Cerebellar nuclear complex (tissue), 1 donor: Measurements from ENCODE around the gene ELL.

Experiments
- DNase-seq, 2 experiments: peaks; one replicate each; lab custom pipeline; 2025; lab: John Stamatoyannopoulos, UW

Gene ELL

DNA sequence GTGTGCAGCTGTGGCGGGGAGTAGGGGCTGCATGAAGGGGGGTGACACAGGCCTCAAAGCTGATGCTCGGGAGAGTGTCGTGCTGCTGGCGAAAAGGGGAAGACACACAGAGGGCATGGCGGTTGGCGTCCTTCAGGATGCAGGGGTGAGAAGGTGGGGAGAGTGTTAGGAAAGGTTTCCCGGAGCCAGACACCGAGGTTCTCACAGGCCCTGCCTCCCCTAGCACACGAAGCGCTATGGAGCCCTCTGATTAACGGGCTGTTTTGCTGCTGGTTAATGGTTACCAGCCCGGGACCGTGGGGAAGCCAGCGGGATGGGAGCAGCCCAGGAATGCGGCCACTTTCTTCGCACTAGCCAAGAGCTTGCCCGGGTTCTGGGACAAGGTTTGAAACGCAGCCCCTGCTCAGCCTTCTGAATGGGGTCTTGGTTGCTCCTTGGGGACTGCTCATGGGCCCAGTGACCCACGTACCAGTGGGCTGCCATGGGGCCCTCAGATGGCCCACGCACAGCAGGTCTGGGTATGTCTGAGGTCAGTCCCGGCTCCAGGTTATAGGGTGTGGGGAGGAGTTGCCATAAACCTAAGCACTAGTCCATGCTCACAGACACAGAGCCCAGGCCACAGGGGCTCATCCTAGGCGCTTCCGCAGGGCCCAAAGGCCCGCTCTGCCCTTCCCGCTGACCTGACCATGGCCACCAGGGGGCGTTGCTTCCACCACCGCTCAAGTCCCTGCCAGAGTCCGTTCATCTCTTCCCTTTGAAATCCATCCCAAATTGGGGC lies 52.6 kb downstream of the ELL start:
- DNase-seq: no peak

DNA sequence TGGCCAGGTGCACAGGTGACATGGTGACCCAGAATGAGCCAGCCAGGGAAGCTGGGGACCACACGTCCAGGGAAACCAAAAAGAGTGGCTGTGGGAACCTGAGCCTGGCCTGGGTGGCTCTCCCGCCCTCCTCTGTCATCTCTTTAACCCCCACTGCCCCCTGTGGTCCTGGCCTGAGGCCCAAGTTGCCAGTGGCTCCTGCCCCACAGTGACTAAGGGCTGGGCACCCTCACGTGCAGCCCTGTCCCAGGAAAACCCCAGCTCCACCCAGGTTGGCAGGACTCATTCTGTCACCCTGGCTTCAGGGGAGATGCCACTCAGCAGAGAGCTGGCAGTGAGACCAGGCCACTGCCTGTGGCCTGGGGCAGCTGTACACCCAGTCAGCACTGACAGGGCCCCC lies 53.4 kb downstream of the ELL start:
- no peak for DNase-seq

DNA sequence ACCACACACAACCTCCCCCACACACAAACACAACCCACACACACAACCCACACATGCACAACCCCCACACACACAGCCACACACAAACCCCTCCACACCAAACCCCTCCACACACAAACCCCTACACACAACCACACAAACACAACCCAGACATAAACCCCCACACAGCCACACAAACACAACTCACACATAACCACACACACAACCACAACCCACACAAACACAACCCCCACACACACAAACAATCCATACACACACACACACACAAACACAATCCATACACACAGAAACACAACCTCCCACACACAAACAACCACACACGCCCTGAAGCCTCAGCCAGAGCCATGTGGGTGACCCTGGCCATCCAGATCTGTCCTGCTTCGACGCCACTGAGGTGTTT lies 53.9 kb downstream of the ELL start:
- DNase-seq: no peak

DNA sequence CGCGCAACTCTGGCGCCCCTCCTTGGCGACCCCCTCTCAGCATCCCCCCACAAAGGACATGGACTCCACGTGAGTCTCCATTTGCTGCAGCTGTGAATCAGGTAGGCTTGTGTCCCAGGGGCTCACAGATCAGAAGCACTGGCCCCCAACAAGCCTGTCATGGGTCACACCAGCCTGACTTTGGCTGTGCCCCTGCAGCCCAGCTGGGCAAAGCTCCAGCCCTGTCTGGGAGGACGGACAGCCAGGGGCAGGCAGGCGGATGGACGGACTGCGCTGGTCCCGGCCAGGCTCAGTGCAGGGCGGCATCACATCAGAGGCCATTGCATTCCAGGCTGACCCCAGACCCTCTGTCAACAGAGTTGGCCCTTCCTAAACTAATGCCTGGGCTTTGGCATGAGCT lies 55.5 kb downstream of the ELL start:
- DNase-seq: no peak

DNA sequence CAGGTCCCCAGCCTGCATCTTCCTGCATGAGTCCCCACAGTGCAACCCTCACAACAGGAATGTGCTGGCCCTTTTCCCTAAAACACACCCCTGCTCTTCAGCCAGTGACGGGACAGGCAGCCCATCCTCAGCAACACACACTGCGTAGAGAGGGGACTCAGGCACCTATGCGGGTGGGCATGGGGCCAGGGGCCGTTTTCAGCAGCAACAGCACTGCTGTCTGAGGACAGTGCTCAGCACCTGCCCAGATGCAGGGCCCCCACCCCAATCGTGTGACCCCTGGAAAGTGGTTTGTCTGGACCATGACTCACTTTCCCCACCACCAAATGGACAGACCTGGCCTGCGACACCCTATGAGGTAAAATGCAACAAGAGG lies 55.9 kb downstream of the ELL start:
- DNase-seq: no peak

DNA sequence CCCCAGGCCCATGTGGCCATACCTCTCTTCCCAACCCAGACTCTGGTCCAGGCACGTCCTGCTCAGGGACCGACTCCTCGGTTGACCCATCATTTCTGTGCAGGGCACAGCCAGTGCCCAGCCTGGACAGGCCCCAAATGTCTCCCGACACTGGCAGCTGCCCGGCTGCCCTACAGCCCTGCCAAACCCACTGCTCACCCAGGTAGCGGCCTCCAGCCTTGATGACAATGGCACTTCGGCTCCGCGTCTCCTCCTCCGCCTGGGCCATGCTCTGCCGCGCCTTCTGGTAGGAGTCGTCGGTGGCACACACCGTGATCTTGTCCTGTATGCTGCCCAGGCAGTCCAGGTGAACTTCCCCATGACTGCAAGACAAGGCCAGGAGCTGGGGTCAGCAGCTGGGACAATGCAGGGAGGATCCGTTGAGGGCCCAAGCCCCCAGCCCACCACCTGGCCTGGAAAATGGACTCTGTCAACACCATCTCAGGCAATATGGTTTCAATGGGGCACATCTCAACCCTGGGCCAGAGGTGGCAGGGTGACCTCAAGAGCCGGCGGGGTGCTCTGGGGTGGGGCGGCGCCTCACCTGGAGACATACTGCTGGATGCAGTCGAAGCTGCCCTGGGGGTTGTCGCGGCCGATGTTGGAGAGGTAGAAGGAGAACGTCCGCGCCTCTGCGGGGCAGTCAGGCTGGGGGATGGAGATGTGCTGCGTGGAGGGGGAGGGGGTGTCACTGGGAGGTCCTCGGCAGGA lies 56.5 kb downstream of the ELL start:
- no peak for DNase-seq

DNA sequence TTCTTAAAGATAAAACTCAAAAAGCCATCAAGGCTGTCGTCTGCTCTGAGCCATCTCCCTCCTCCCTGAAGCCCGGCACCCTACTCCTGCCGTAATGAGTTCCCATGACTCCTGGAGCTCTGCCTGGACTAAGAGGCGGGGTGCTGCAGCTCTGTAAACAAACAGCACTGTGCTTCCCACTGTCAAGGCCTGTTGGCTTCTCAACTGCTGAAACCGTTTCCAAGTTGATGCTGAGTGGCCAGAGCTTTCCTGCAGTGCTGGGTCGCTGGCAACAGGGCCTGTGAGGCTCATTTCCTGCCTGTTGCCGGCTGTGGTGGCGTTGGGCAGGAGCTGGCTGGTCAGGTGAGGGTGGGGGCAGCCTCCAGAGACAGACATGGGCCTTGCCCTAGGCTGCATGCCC lies 57.2 kb downstream of the ELL start:
- DNase-seq: peak in 1 of 2 experiments; percentile 71

DNA sequence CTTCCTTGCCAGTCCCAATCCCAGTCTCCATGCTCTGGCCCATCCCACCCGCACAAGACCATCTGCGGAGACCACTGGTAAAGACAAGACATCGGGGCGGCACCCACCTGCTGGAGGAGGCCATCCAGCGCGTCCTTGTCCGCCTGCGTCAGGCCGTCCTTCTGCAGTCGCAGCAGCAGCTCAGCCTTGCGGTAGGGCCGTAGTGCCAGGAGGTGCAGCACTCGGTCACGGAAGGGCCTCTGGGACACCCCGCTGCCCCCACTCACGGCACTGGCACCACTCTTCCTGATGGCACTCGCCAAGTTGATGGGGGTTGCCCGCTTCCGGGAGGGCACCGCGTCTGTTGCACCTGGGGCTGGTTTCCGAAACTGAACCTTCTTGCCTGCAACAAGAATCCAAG lies 60.4 kb downstream of the ELL start:
- no peak for DNase-seq

DNA sequence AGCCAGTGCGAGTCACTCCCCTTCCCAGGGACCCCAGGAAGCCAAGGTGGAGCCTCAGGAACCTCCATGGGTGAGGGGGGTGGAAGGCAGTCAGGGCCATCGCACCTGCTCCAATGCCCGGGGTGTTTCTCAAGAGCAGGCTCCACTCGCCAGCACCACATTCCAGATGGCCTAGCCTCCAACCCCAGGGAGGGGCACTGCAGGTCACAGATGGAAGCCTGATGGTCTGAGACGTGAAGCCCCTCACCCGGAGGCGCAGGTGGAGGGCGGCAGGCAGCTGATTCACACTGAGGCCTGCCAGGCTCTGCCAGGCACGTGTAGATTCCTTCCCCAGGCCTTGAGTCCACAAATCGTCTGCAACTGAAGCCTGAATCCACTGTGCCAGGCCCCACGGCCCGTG lies 61.0 kb downstream of the ELL start:
- no peak for DNase-seq

DNA sequence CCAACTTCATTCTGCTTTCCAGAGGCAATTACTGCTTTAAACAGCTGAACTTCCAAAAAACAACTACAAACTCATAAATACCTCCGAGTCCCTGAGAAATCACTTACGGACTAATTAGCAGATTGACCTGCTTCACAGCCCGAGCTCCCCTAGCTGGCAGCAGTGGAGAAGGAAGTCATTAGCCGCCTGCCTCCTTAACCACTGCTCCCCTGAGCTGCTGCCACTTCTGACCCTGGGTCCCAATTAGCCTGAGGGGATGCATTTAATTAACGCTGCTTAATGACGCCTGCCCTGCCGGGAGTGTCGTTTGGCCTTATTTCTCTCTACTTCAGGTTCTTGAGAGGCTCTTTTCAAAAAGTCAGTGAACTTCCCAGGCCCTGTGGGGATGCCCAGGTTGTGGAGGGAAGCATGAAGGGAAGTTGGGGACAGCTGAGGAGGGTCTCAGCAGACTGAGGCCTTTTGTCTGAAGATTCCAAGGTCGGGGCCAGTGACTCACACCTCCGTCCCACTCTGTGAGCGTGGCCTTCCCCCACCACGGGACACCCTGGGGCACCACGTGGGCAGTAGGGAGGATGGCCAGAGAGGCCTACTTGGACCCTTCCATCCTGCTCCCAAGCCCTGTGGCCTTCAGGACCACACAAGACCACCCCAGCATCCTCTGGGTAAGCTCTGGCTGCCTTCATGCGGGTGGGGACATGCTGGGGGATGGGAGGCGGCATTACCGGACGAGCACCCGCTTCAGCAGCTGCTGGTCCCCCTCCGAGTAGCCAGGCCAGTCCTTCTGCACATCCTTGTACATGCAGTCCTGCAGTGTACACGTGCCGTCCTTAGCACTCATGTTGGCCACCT lies 64.2 kb downstream of the ELL start:
- no peak for DNase-seq

DNA sequence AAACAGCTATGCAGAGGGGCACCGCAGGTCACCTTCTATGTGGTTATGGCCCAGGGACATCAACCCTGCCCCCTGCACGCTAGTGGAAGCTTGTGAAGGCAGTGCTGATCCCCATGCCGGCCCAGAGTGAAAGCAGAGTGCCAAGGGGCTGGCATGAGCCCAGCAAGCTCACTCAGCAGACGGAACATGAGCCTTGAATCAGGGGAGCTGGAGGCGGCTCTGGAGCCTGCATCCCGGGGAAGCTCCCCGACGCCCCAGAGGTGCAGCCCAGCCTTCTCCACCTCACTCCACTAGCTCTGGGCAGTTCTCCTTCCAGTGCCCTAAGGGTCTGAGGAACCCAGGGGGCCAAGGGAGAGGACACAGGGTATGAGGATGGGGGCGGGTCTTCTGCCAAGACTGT lies 64.9 kb downstream of the ELL start:
- no peak for DNase-seq

DNA sequence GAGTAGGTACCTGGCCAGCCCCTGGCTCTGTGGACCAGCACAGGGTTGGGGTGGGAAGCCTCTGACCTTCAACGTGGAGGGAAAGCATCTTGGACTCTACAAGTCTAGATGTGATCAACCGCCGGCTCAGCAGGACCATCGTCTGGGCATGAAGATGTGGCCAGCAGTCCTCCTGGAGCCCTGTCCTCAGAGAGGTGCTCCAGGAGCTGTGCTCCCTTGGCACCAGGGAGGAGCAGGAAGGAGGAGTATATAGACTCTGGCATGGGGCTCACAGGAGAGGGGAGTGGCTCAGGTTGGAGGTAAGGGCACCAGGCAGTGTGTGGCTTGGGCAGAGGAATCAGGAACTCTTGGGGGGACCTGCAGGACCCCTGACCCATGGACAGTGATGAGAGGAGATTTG lies 65.6 kb downstream of the ELL start:
- no peak for DNase-seq

DNA sequence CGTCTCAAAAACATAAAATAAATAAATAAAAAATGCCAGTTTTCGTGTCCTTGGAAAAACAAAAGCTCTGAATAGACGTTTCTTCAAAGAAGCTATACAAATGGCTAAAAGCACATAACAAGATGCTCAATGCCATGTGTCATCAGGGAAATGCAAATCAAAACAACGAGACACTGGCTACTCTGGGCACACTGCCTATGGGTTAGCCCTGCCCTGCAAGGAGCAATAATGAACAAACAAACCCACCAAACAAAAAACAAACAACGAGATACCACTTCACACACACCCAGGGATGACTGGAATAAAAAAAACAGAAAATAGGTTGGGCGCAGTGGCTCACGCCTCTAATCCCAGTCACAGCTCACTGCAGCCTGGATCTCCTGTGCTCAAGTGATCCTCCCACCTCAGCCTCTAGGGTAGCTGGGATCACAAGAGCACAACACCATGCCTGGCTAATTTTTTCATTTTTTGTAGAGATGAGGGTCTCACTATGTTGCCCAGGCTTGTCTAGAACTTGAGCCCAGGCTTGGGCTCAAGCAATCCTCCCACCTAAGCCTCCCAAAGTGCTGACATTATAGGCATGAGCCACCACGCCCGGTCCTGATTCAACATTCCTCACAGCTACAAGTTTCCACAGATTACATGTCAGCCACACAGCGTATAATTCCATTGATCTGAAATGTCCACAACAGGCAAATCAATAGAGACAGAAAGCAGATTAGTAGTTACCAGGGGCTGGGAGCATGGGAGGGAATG lies 68.4 kb downstream of the ELL start:
- no peak for DNase-seq

DNA sequence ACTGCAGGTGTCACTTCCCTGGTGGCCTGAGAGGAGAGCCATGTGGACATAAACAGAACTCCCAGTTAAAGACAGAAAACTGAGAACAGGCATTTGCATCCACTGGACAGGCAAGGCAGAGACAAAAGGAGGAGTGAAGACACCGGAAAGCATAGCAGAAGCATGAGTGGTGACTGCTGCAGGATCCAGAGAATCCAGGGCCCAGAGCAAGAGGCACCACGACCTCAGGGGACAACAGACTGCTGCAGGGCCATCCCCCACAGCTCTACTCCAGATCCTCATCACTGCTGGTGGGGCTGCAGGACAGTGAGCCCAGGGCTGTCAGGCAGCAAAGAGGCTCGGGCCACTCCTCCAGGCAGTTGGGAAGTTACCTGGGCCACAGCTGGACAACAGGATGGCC lies 69.5 kb downstream of the ELL start:
- no peak for DNase-seq

DNA sequence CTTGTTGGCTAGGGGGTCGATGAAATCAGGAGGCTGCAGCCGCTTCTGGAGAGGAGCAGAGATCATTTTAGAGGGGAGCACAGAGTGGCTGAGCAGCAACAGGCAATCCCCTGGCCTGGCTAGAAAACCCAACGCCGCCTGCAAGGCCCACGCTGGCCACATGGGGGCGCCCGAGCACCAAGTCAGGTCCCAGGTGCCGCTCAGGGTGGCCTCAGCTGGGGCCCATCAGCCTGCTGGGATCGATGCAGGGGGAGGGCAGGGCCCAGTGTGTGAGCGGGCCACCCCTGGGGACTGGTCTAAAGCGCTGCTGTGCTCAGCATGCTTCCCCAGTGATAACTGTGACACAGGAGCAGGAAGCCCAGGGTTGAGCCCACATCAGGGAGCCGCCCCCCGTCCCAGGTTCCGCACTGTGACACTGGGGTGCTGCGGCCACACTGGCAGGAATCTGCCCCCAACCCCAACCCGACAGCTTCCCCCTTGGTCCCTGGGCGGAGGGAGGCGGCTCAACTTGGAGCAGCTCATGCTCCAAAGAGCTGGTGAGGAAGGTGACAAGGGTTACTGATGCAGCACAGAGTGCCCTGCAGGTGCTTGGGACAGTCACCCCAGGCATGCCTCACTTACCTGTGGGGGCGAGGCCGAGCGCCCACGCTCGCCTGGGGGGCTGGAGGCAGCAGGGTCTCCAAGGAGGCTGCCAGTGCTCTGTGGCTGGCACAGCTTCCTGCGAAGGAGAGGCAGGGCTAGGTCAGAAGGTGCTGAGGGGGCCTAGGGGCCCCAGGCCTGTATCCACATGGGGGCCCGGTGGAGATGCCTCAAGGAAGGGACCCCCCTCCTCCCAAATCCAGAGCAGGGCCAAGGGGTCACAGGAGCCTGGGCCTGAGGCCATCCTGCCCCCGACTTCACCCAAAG lies 70.7 kb downstream of the ELL start:
- DNase-seq: peak in 1 of 2 experiments; percentile 39

DNA sequence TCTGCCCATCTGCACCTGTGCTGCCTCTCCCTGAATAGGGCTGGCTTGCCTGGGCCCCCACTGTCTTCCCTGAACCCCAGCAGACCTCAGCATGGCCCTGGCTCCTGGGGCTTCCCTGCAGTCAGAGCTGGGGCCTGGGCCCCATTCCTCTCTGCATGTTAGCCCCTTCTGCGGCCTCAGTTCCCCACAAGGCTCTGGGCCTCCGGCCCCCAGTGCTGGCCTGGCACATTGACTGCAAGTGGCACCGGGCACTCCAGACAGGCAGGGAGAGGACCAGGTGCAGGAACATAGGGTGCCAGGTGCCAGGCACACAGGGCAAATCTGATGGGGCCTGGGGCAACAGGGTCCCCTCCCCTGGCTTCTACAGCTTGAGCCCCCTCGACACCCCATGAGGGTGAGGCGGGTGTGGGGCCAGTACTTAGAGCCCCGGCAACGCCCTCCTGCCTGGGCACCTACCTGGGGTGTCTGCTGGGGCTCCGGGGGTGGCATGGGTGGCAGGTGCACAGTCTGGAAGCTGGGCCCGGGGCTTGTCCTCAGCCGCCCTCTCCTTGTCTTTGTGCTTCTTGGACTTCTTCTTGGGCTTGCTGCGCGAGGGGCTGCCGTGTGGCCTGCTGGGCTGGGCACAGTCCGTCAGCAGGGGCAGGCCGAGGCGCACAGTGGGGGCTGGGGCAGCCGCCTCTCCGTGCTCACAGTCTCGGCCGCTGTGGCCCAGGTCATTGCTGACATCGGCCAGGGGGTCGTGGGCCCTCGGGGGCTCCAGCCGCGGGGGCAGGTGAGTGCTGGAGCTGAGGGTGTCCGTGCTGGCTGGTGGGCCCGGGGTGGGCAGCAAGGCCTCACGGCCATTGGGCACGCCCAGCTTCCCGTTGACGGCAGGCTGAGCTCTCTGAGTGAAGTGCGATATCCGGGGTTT lies 71.6 kb downstream of the ELL start:
- no peak for DNase-seq

DNA sequence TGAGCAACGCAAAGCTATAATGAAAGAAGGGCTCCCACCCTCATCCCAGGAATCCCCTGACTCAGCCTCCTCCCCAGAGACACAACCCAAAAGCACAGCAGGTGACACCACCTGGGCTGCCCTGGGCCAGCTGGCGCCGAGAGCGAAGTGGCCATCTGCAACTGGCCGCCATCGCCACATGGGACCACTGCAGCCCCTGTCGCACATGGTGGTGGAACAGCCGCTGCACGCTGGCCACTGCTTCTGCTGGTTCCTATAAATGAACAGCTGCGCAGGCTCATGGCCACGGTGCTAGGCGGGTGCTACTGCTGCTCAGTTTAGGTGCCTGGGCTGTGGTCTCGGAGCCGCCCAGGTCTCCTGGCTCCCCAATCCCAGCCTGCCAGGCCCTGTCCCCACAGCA lies 72.3 kb downstream of the ELL start:
- DNase-seq: no peak

DNA sequence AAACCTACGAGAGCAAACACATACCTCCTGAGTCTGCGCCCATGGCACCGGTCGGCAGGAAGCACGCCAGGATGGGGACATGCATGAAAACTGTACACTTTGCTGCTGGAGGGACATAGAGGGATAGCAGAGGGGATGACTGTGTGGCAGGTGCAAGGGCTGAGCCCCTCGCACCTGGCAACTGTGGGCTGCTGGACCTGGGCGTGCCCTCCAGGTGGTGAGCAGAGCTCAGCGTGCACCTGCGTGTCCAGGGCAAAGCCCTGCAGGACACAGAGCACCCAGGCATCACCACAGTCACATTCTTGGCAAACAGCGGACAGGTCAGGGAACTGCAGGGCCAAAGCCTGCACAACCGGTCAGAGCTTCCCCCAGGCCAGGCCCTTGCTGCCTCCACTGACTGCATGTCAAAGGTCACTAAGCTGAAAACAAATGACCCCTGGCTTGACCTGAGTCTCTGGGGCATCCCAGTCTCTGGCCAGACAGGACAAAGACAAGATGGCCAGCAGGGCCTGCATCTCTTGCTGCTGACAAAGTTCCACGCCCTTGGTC lies 75.0 kb downstream of the ELL start:
- no peak for DNase-seq

DNA sequence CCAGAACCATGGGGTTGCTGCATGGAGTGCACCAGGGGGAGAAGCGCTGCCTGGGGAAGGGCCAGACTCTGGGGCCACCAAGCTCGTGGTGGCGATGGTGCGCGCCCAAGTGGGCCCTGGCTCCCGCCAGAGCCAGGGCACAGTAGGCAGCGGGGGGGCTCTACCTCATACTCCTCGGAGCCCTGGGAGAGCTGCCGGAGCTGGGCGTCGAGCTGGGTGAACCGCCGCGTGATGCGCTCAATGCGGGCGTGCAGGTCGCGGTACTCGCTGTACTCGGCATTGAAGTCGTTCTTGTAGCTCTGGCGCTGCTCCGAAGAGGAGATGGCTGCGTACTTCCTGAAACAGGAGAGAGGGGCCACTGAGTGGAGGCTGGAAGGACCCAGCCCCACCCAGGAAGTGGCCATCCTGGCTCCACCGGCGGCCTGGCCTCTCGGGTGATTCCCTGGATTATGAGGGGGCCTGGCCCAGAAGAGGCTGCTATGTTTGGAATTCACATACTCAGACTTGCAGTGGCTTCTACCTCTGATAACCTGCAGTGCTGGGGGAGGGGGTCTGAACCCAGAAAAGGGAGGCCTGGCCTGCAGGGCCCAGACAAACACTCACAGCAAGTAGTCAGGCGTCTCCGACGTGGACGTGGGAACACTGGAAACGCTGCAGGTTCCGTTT lies 75.6 kb downstream of the ELL start:
- DNase-seq: no peak
